Measurements from ENCODE around the gene SLC25A46. TPM values are rescaled to one million over a fixed set of nuclear protein-coding genes. Genes with fewer than 3 reads are reported as not detected.
"Not testable (repeated sequence)": the region's sequence is repeated elsewhere in the genome, so short reads cannot be mapped to it uniquely, and the experiment has no call there.

The SLC25A46 gene
- total RNA-seq, 1 donor from 2014 or later = 76.1 TPM

DNA sequence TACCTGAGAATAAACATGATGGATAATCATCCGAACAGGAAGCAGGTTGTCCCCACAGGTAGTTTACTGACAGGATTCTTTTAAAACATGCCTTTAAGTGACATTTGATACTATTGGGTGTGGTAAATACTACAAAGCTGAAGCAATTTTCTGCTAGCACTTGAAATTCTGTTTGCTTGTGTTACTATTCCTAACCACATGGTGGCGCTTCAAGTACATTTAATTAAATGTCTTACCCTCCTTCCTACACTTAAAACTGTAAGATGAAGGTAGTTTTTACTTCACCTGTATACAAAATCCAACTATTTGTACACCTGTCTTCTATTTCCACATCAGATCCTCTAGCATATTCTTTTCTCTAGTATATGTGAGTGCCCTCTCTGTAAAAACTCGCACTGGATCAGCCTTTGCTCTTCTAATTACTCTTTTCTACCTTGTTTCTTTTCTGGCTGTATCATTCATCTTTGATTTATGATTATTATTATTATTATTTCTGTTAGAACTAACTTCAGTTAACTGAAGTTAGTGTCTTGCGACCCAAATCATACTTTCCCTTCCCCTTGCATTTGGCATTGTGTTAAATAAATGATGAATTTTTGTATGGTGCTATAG lies 18.4 kb downstream of the SLC25A46 start:
- DNase-seq = peak; percentile 73

DNA sequence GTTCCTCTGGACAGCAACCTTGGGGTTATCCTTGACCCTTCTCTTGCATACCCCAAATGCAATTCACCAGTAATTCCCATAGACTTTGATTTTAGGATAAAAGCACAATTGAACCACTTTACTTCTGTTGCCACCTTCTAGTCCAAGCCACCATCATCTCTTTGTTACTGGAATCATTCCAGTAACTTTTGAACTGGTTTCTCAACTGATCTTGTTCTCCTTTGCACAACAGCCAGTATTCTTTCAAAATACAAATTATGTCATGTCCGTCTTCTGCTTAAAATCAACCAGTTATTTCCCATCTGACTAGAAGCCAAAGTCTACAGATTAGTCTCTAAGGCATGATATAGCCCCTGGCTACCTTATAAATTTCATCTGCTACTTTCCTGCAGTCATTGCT lies 21.4 kb downstream of the SLC25A46 start:
- no peak for DNase-seq

DNA sequence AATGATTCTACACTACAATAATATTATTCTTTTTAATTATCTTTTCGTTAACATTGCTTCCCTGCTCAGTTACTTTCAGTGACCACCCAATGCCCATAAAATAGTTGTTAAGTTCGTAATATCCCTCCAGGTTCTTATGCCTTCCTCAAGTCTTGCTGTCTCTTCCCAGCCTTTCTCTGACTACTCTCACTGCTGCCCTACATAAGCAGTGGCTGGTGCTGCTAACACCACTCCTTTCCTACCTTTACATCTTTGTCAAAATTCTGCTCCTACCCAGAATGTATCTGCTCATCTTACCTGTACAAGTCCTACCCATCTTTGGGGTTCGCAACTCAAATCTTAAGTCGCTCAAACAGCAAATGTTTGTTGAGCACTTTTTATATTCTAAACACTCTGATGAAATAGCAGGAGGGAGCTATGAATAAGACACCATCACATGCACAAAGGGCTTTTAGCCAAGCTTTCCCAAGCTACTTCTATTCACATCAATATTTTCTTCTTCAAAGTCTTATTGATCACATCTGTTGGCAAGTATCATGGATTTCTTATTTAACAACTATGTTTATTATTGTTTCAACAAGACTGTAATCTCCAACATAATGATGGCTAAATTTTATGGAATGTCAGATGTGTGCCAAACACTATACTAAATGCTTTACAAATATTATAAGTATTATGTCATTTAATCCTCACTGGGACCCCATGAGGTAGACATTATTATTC lies 29.5 kb downstream of the SLC25A46 start:
- no peak for DNase-seq

DNA sequence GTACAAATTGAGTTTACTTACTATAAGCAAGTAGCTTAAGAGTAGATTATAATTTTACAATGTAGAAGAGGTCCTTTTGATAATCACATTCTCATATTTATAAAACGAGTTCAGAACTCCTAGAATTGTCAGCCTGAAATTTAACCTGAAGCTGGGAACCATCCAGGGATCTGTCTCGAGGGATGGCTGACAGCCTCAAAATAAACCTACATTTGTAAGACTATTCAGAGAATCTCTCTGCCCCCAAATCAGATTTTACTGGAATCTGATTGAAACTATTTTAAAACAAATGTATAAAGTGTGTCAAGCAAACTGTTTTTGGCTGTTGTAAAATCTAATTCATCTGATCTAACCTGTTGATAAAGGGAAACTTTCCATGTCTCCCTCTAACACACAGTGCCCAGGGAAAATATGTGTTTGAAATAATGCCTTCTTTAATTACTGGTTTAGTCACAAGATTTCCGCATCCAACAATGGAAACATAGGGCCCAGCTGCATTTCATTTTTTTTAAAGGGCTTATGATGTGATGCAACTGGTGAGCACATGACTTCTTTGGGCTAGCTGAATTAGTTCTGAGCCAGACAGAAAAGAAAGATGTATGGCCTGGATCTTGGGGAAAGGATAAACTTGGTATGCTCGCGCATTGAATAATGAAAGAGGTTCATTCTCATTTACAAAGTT lies 30.3 kb downstream of the SLC25A46 start:
- DNase-seq = no peak

DNA sequence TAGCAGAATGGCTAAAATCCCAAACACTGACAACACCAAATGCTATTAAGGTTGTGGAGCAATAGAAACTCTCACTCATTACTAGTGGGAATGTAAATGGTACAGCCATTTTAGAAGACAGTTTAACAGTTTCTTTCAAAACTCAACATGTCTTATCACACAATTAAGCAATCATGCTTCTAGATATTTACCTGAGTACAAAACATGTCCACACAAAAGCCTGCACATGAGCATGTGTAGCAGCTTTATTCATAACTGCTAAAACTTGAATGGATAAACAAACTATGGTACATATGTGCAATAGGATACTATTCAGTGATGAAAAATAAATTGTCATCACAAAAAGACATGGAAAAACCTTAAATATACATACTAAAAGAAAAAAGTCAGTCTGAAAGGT lies 31.5 kb downstream of the SLC25A46 start:
- DNase-seq = no peak

DNA sequence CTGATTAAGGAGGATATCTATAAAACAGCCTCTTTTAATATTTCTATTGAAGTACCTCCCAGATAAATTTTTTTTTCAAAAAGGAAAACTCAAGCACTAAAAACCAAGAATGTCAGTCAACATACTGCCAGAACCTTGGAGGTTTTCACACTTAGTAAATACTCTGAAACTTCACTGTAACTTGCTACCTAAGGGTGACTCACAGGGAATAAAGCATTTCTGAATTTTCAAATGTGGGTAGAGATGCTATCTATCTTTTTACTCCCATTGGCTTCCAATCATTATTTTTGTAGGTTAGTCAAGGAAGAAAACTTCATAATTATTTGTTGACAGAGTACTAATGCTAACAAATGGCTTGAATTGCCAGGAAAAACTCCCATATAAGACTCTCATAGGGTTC lies 46.1 kb downstream of the SLC25A46 start:
- no peak for DNase-seq

DNA sequence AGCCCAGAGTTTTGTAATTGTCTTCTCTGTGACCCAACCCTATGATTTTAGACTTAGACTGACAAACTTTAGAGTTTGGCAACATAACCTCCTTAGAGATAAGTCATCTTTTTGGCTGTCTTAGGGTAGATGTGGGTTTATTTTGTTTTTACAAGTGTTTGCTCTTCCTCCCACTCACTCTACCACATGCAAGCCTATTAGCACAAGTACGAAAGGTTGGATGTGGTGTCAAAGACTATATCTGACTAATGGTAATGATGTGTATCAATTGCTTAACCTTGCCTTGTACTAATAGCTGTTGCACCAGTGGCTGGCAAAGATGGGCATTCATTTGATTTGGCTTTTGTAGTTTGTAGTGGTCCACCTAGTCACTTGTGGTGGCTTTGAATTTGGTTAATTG lies 46.5 kb downstream of the SLC25A46 start:
- no peak for DNase-seq

DNA sequence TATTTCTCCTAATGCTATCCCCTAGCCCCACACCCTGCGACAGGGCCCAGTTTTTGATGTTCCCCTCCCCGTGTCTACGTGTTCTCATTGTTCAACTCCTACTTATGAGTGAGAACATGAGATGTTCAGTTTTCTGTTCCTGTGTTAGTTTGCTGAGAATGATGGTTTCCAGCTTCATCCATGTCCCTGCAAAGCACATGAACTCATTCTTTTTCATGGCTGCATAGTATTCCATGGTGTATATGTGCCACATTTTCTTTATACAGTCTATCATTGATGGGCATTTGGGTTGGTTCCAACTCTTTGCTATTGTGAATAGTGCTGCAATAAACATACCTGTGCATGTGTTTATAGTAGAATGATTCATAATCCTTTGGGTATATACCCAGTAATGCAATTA lies 49.2 kb downstream of the SLC25A46 start:
- not testable (repeated sequence) for DNase-seq

DNA sequence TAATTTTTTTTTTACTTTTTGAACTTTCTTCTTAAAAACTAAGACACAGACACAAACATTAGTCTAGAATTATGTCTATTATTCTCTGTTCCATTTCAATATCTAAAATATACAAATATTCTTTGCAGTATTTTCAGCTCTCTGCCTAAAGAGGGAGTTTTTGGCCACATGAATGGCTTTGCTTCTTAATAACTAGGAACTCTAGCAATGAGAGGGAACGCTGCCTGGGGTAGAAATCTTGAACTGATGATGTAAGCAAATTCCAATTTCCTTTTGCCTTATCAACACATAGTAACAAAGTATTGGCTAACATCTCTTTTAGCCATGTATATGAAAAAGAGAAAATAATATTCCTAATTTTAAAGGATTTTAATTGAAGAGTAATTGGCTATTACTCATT lies 51.9 kb downstream of the SLC25A46 start:
- peak; percentile 4 for DNase-seq

DNA sequence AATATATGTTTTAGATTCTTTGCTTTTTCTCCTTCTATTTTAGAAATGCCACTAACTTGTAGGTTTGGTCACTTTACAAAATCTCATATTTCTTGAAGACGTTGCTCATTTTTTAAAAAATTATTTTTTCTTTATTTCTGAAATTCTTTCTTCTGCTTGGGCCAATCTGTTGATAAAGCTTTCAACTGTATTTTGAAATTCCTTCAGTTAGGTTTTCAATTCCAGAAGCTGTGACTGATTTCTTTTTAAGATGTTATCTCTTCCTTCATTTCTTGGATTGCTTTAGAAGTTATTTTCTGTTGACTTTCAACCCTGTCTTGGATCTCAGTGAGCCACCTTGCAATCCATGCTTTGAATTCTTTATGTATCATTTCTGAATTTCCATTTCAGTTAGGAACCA lies 64.2 kb downstream of the SLC25A46 start:
- no peak for DNase-seq

DNA sequence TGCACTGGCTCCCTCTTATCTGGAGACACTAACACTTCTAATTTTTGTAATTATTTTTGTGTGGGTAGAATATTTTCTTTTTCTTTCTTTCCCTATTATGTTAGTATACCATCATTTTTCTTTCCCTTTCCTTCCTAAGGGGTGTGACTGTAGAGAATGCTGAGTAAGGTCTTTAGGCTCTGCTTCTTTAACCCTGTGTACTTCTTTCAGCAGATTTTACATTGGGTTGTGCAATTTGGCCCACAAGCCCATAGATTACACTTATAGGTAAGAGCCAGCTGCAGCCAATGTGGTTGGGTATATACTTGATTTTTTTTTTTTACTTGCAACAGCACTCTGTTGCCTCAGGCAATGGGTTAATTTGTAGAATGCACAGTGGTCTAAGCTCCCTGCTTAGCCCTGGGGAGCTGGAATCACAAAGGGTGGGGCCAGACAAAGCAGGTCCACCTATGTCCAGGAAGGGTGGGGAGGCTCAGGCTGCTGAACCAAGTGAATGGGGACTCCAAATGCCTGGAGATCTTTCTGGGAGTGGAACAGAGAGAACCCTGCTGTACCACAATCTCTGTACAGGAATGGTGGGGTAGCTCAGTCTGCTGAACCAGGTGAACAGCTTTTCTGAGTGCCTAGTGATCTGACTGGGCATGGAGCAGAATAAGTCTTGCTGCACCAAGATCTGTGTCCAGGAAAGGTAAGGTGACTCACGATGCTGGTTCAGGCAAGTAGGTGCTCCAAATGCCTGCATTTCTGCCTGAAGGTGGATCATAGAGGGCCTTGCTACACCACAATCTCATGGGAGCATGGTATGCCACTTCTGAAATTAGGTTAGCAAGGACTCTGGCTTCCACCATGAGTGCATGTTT lies 64.9 kb downstream of the SLC25A46 start:
- DNase-seq = no peak

DNA sequence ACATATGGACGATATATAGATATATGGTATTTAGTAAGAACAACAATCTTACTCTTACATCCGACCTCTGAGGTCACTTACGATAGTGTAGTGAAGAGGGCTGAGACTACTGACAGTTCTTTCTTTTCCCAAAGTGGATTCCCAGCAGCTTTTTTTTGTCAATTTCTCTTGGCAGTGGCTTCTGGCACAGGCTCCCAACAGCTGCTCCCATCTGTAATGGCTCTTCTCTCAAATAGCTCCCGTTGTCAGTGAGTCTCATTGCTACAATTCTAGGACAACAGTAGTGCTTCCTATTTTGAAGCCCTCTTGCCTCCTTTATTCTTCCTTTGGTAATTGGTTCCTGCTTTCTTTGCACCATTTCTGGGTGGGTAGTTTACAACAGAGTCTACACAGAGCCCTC lies 68.4 kb downstream of the SLC25A46 start:
- no peak for DNase-seq

DNA sequence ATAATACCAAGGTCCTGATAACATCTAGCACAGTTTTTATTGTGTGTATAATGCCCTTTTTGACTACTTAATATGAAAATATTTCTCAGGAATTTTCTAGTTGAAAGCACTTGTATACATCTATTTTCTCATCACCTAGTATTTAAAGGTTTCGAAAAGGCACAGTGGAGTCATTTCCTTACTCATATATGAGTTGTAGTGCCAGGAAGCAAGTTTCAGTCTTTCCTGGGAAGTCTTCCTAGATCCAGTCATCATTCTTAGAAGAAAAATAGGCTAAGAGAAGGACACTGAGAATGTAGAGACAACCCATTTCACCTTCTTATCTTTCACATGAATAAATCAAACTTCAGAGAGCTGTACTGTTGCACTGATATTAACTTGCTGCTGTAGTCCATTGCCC lies 70.2 kb downstream of the SLC25A46 start:
- DNase-seq = no peak

Other genes starting within 250 kb of the SLC25A46 start
- gene TMEM232, start 12.3 kb upstream of the SLC25A46 start, total RNA-seq = 0.37 and 1.7 TPM in 2 replicates

Measured in dermis blood vessel endothelial cell (primary cell).